Measurements from ENCODE around the gene ACTR1B.
"Not testable (repeated sequence)": the region's sequence is repeated elsewhere in the genome, so short reads cannot be mapped to it uniquely, and the experiment has no call there.

The ACTR1B gene

GRCh38 chr2:97660775-97661389 is 3.0 kb downstream of the ACTR1B start:
- Histone ChIP-seq H3K27ac (peak overlapping the region in 3 of 21 experiments; percentile 6 to 94 (median 13)), H3K4me3 (no peak overlapping the region)

DNA sequence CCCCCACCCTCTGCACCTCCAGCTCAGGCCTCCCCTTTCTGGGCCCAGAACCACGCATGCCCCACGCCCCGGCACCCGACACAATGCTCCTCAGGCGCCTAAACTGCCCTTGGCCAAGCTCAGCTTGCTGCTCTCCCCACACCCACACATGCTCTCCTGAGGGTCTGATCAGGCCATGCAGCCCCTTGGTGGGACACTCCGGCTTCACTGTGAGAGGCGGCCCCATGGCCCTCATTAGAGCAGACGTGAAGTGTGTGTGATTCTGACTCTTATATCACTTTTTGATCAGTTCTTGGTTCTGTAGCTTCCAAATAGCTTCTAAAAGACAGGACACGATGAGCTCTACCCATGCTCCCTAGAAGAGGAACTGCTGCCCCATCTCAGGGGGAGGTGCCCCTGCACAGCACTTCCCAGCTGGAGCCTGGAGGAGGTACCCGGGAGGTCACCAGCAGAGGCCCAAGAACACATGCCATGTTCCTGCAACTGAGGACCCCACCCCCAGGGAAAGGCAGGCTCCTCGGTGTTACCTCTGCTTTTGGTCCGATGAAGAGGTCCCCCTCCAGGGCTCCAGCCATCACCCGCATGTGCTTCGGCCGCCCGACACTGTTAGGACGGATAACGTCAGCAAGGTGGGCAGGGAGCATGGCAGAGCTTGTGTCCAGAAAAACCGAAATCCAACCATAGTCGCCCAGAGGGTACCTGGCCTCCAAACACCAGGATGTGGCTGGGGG is 3.6 kb downstream of the ACTR1B start:
- no peak overlapping the region for H3K4me3 ChIP-seq
- peak overlapping the region in 1 of 21 experiments; percentile 13 for H3K27ac ChIP-seq

GRCh38 chr2:97659256-97660043 is 4.4 kb downstream of the ACTR1B start:
- H3K27ac ChIP-seq, result no peak overlapping the region
- H3K4me3 ChIP-seq, result no peak overlapping the region

DNA sequence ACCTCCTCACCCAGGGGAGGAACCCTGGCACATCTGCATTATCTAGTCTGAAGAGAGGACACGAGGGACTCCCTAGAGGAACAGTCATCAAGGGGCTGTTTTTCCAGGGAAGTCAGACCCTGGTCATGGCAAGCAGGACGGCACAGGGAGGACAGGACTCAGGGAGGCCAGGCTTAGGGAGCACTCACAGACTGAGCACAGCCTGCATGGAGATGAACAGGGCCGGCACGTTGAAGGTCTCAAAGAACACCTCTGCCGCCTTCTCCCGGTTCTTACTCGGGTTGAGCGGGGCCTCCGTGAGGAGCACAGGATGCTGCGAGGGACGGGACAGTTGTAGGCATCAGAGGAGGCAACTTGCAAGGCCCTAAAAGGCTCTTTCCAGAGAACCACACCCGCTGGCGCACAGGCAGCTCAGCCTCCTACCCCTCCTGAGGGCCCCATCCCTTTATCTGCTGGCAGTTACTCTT is 5.1 kb downstream of the ACTR1B start:
- Histone ChIP-seq H3K27ac (no peak overlapping the region), H3K4me3 (no peak overlapping the region)

DNA sequence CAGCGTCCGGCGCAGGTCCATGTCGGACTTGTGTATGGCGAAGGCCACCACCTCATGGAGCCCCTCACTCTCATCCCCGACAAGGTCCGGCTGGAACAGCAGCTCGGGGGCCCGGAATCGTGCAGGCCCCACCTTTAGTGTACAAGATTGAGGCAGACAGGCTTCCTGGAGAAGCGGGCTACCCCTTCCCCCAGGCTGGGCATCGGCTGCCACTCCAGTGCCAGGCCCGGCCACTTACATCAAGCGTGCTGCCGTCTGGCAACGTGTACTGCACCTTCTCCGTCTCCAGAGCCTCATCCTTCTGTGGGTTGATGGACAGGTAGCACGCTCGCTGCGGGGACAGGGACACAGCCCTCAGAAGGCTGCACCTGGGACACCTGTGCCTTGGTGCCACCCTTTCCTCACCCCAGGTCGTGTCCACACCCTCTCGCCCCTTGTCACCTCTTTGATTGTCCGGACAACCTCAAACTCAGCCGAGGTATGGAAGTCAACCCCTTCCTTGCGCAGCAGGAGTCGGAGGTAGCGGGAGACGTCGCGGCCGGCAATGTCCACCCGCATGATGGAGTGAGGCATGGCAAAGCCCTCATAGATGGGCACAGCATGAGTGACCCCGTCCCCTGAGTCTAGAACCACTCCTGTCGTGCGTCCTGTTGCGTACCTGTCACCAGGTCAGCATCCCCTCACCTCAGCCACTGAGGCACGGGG is 5.7 kb downstream of the ACTR1B start:
- H3K27ac ChIP-seq, result no peak overlapping the region

GRCh38 chr2:97656905-97657587 is 6.8 kb downstream of the ACTR1B start:
- Histone ChIP-seq H3K4me3 (no peak overlapping the region), H3K27ac (no peak overlapping the region)

More for the DNA sequence above, 5.7 kb downstream of the ACTR1B start:
- no peak overlapping the region for H3K4me3 ChIP-seq

- no peak overlapping the region for H3K27ac ChIP-seq
- H3K4me3 ChIP-seq, result no peak overlapping the region
These were observed 7.6 kb downstream of the ACTR1B start for GRCh38 chr2:97656129-97656755.

DNA sequence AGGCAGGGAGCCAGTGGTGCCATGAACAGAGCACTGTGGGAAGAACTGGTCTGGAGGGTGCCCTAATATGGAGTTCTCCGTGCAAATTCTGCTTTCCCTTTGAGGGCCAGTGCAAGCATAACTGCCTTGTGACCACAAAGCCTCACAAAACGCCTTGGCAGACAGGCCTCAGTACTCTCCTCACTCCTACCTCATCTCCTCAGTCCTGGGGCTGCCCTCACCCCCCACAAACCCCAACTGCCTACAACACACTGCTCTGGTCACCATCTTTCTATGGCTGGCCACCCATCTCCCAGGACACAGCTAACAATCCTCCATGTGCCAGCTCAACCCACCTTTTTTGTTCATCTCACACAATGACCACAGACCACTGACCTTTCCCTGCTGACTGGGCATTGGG is 9.1 kb downstream of the ACTR1B start:
- Histone ChIP-seq H3K4me3 (no peak overlapping the region), H3K27ac (no peak overlapping the region)

- Histone ChIP-seq H3K4me3 (no peak overlapping the region), H3K27ac (no peak overlapping the region)
These were observed 9.5 kb downstream of the ACTR1B start for GRCh38 chr2:97654309-97654708.

GRCh38 chr2:97653874-97654273 is 10.0 kb downstream of the ACTR1B start:
- no peak overlapping the region for H3K27ac ChIP-seq
- H3K4me3 ChIP-seq, result no peak overlapping the region

DNA sequence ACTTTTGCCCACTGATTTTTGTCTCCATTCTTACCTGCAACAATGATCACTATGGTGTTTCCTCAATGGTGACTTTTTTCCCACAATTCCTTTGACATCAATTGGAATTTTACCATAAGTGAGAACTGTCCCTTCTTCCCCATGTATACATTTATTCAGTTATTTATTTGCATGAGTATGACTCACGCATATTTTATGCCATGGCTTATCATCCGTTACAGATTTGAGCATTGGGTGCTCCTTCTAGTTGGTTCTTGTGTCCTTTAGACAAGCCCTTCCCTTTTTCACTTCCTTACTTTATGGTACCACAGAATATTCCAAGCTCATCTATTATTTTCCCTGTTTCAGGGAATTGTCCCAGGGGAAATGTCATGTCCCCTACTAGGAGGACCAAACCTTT is 10.4 kb downstream of the ACTR1B start:
- H3K4me3 ChIP-seq, result no peak overlapping the region
- no peak overlapping the region for H3K27ac ChIP-seq

DNA sequence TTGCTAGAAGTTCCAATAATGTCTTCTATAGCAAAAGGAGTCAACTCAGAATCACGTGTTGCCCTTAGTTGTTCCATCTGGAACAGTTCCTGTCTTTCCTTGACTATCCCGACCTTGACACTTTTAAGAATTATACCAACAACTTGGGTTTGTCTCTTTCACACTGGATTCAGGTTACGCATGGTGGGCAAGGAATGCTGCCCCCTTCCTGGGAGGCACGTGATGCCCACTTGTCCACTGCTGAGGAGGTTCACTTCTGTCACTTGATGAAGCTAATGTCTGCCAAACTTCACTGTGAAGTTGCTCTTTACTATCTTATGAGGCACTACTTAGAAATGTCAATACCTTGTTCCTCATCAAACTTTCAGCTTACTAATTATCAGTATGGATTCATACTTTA is 12.7 kb downstream of the ACTR1B start:
- H3K4me3 ChIP-seq, result no peak overlapping the region
- no peak overlapping the region for H3K27ac ChIP-seq

DNA sequence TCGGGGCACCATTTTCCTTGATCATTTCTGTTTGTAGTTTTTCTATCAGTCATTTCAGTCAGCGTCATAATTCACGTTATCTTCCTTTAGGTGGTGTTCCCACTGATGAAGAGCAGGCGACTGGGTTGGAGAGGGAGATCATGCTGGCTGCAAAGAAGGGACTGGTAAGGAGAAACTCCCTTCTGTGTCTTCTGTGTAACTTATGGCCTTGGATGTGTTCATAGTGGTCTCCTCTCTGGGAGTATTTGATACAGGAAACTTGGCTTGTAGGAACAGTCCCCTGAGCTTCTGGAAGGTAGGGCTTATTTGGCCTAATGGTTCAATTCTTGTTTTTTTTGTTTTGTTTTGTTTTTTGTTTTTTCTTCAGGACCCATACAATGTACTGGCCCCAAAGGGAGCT is 16.9 kb downstream of the ACTR1B start:
- Histone ChIP-seq H3K27ac (peak overlapping the region in 11 of 21 experiments; percentile 88 to 98 (median 94)), H3K4me3 (peak overlapping the region; percentile 79 to 97 (median 88))

GRCh38 chr2:97645695-97646629 is 17.9 kb downstream of the ACTR1B start, which contains the start of gene COX5B:
TSS of gene COX5B (plus strand) at chr2:97646062. CDS start at chr2:97646087, 25 bp downstream.
- peak within 1 kb of the TSS; percentile 79 to 97 (median 88) for H3K4me3 ChIP-seq
- peak within 1 kb of the TSS; percentile 78 to 98 (median 95) for H3K27ac ChIP-seq

DNA sequence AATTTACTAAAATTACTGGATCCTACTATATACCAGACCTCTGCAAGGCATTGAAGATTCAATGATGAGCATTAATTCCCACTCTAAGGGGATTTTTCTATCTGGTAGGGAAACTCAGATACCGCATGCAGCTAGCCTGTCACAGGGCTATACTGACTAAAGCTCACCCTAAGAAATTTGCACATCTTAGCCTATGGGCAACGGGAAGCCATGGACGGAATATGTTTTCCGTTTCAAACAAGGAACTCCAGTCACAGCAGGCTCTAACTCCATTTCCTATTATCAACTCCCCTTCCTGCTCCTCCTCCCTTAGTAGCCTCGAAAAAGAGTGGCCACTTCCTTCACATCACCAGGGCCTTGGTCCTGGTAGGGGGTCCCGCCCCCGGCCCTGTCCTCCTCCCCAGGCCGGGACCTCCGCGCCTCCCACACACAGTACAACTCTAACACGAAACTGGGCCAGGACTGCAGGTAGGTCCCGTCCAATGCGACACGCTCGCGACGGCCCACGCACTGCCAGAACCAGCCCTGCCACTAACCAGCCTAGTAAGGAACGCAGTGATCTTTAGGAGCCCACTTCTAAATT is 18.6 kb downstream of the ACTR1B start:
- peak overlapping the region; percentile 79 to 97 (median 88) for H3K4me3 ChIP-seq
- peak overlapping the region; percentile 31 to 98 (median 94) for H3K27ac ChIP-seq

DNA sequence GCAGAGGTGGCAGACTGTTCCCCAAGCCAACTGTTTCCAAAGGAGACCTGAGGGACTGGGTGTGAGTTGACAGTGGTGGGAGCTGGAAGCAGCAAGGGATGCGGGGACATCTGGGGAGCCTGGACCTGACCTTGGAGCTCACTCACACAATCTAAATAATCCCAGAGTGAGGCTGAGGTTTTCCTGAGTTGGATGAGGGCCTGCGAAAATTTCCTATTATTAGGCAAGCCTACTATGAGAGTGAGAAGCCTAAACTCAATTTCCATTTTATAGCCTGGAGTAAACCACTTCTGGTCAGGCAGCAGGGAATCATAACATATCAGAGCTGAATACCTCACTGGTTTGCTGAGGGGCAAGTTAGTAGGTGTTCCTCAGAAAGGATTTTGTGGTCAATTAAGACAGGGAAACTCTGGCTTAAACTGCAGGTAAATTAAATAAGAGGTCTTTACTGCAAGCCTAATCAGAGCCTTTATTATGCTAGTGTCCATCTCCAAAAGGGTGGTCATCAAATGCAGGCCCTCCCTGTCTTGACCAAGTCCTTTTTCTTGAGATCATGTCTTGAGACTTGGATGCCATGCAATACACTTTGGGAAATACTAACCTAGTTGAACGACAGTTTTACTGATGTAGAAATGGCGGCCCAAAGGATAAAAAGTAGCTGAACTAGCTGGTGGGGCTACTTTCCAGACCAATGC is 19.7 kb downstream of the ACTR1B start:
- Histone ChIP-seq H3K4me3 (no peak overlapping the region), H3K27ac (peak overlapping the region in 3 of 21 experiments; percentile 88 to 97 (median 95))

- not testable (repeated sequence) for H3K4me3 ChIP-seq, H3K27ac ChIP-seq
These were observed 37.8 kb downstream of the ACTR1B start for GRCh38 chr2:97626049-97626430.

All from skin epidermis (tissue), 12 donors.